Lung (tissue), 12 donors: ENCODE data around the gene TSPYL2. TPM values are rescaled to one million over a fixed set of nuclear protein-coding genes. Genes with fewer than 3 reads are reported as not detected.

Source experiments
- ATAC-seq: fragments of 200-7000 bp; cut with Tn5 transposase; one replicate; pipeline ENCODE4 v1.9.1; 2020; ENCODE audit warnings: moderate number of reproducible peaks; ENCODE audit not compliant: insufficient read depth, low FRiP score
- DNase-seq, 3 donors: peaks; one replicate each; pipeline ENCODE4 v3.0.0-alpha.2; 2013 to 2017
- H3K27ac ChIP-seq, 2 donors: one replicate each; pipeline ENCODE4 v1.5.1; 2013; ENCODE audit warnings: mild to moderate bottlenecking in 2 of 2, moderate library complexity in 2 of 2, control low read depth in 1 of 2, inconsistent platforms in 1 of 2, low read depth in 1 of 2, low read length in 1 of 2
- H3K27me3 ChIP-seq, 3 donors: one replicate each; pipeline ENCODE4 v1.5.1; 2013; ENCODE audit warnings: low read length in 2 of 3; ENCODE audit not compliant: control insufficient read depth in 3 of 3, insufficient read depth in 3 of 3
- H3K36me3 ChIP-seq, 4 donors: one replicate each; pipeline ENCODE4 v1.5.1; 2013; ENCODE audit warnings: low read length in 4 of 4, mild to moderate bottlenecking in 1 of 4, moderate library complexity in 1 of 4; ENCODE audit not compliant: control insufficient read depth in 4 of 4, insufficient read depth in 4 of 4
- H3K4me1 ChIP-seq, 5 donors: one replicate each; pipeline ENCODE4 v1.5.1; 2013; ENCODE audit warnings: low read length in 5 of 5, mild to moderate bottlenecking in 2 of 5, moderate library complexity in 1 of 5; ENCODE audit not compliant: control insufficient read depth in 5 of 5, insufficient read depth in 5 of 5
- H3K4me3 ChIP-seq: one replicate; pipeline ENCODE4 v1.5.1; 2013; ENCODE audit warnings: mild to moderate bottlenecking, control low read depth, moderate library complexity
- H3K9ac ChIP-seq, 2 donors: one replicate each; pipeline ENCODE4 v1.5.1; 2013; ENCODE audit warnings: low read length in 2 of 2, control low read depth in 1 of 2; ENCODE audit not compliant: insufficient read depth in 1 of 2
- H3K9me3 ChIP-seq, 4 donors: one replicate each; pipeline ENCODE4 v1.5.1; 2013; ENCODE audit warnings: low read length in 3 of 4, mild to moderate bottlenecking in 1 of 4, moderate library complexity in 1 of 4; ENCODE audit not compliant: control insufficient read depth in 4 of 4, insufficient read depth in 3 of 4
- CTCF ChIP-seq: IDR thresholded peaks from 2 replicates; pipeline ENCODE4 v1.5.1; 2012; ENCODE audit warnings: mild to moderate bottlenecking; ENCODE audit errors: control extremely low read depth, extremely low read depth
- WGBS, 2 donors: extraction: QIAGEN DNeasy Blood & Tissue Kit; methylation state at CpG; one replicate each; pipeline ENCODE4 v1.1.7; 2013; 5-methylcytosine and 5-hydroxymethylcytosine counted together
- polyA plus RNA-seq, 2 donors: library from polyadenylated mRNA; stranded (reverse); fragments of 200-250 nt; gene quantifications; one replicate each; pipeline ENCODE4 v1.2.1, GENCODE V29; 2013
- total RNA-seq, 2 donors: library from RNA; depleted of rRNA in 1 of 2; stranded (reverse); fragments of >200 nt in 1 of 2; gene quantifications; one replicate each; pipeline ENCODE4 v1.2.1, GENCODE V29; 2014 to 2021
- donor health status: control.
- donor health status: control.
- donor health status: Bipolar disorder and iron deficiency.
- donor health status: healthy.
- donor health status: DM: yes; HTN: yes; CAD: no.

The TSPYL2 gene
- total and polyA plus RNA-seq, 4 donors: 20.8 to 66.2 (median 36.7) TPM

GRCh38 chrX:53071604-53072417 is 10.4 kb upstream of the TSPYL2 start:
- Histone ChIP-seq H3K36me3 (peaks cover 0 to 2% (median 0%) of the 10 kb centered on the region in 4 donors), H3K27ac (peak overlapping the region in 1 of 2 donors; percentile 20), H3K4me1 (peaks cover 0 to 4% (median 0%) of the 10 kb centered on the region in 5 donors), H3K4me3 (no peak overlapping the region), H3K9me3 (peaks cover 0 to 5% (median 0%) of the 10 kb centered on the region in 4 donors), H3K9ac (peak overlapping the region in 1 of 2 donors; percentile 42), H3K27me3 (peaks cover 4 to 31% (median 14%) of the 10 kb centered on the region in 3 donors)
- TF ChIP-seq CTCF: peak; percentile 34
- WGBS, 2 donors: 0 to 9% methylated on average over 28 to 31 of the region's 31 CpGs
- DNase-seq (peak; percentile 70 to 82 (median 73)), ATAC-seq (peak; percentile 83)

GRCh38 chrX:53072418-53073114 is 9.6 kb upstream of the TSPYL2 start:
- Histone ChIP-seq H3K36me3 (peaks cover 0 to 2% (median 0%) of the 10 kb centered on the region in 4 donors), H3K4me3 (no peak overlapping the region), H3K4me1 (peaks cover 0 to 4% (median 0%) of the 10 kb centered on the region in 5 donors), H3K9me3 (peaks cover 0 to 5% (median 0%) of the 10 kb centered on the region in 4 donors), H3K27me3 (peaks cover 4 to 33% (median 12%) of the 10 kb centered on the region in 3 donors), H3K27ac (peak overlapping the region; percentile 36 to 48), H3K9ac (peak overlapping the region in 1 of 2 donors; percentile 42)
- no peak for DNase-seq
- 71 to 84% methylated on average over 9 of the region's 9 CpGs for WGBS, 2 donors
- no peak for ATAC-seq
- TF ChIP-seq CTCF: no peak

- DNase-seq (no peak), ATAC-seq (no peak)
- Histone ChIP-seq H3K4me3 (no peak overlapping the region), H3K4me1 (peaks cover 0 to 4% (median 0%) of the 10 kb centered on the region in 5 donors), H3K36me3 (peaks cover 0 to 2% (median 0%) of the 10 kb centered on the region in 4 donors), H3K9ac (peak overlapping the region in 1 of 2 donors; percentile 19), H3K9me3 (peaks cover 0 to 5% (median 0%) of the 10 kb centered on the region in 4 donors), H3K27me3 (peaks cover 4 to 36% (median 14%) of the 10 kb centered on the region in 3 donors), H3K27ac (peak overlapping the region in 1 of 2 donors; percentile 33)
- no peak for TF ChIP-seq CTCF
- 68 to 90% methylated on average over 5 to 6 of the region's 6 CpGs for WGBS, 2 donors
These were observed 9.0 kb upstream of the TSPYL2 start for GRCh38 chrX:53073115-53073586.
